ENCODE measurements around the gene GALNT1. TPM values are rescaled to one million over a fixed set of nuclear protein-coding genes. Genes with fewer than 3 reads are reported as not detected.

Gene GALNT1
- total and polyA plus RNA-seq, 9 of the 15 experiments (the other 6 are each of a cell fraction or from before 2014, with no cell fraction given) = 14.4 to 54.1 (median 36.6) TPM

GRCh38 chr18:35635170-35635569 is 53.6 kb downstream of the GALNT1 start:
- intact Hi-C loops (cut with micrococcal nuclease) = no loop called here
- H3K4me1 ChIP-seq (replicated peaks in 1 of 2; ENCODE audit: control insufficient read depth in 2 of 2, insufficient read depth in 2 of 2, low read length in 2 of 2) = no peaks in the 10 kb centered on the region
- no peaks in the 10 kb centered on the region for H3K9me1 ChIP-seq (ENCODE audit: control insufficient read depth, insufficient read depth, low read length)
- H4K20me1 ChIP-seq (replicated peaks; ENCODE audit: control insufficient read depth, insufficient read depth, low read length) = no peaks in the 10 kb centered on the region
- no peak for FAIRE-seq
- H3K4me3 ChIP-seq = no peak overlapping the region
- H3K9ac ChIP-seq (ENCODE audit: insufficient read depth in 1 of 2, low read depth in 2 of 2, low read length in 2 of 2) = no peak overlapping the region
- CTCF ChIA-PET (ENCODE audit: low intra/inter-chr PET ratio) = no interaction called here
- DNase-seq (ENCODE audit: extremely low read depth in 1 of 4, low spot score in 3 of 4) = no peak
- no peaks in the 10 kb centered on the region for H3K79me2 ChIP-seq (ENCODE audit: control insufficient read depth, insufficient read depth, low read length)
- ATAC-seq = no peak
- WGBS (ENCODE audit: insufficient coverage, low coverage, missing lambda C conversion rate) = 86% methylated on average over 1 of the region's 1 CpG
- H2AFZ ChIP-seq (ENCODE audit: low read depth, low read length) = no peak overlapping the region
- POLR2A ChIA-PET = interaction anchor here (0.6 kb wide), 1 partner anchor 214 kb away, joined by 3 read pairs; no protein-coding TSS in a partner anchor
- H3K36me3 ChIP-seq (ENCODE audit: control insufficient read depth, insufficient read depth, low read length) = no peaks in the 10 kb centered on the region
- TF ChIP-seq ZNF699 (CRISPR knock-in tag; IDR thresholded peaks at IDR 0.05; ENCODE audit: insufficient replicate concordance) (no peak), L3MBTL2 (IDR thresholded peaks at IDR 0.05) (no peak), ETV5 (CRISPR knock-in tag; IDR thresholded peaks at IDR 0.05; ENCODE audit: low read depth) (no peak), ZBTB12 (CRISPR knock-in tag; IDR thresholded peaks at IDR 0.05) (no peak), DLX4 (CRISPR knock-in tag; IDR thresholded peaks at IDR 0.05) (no peak), POLR2B (IDR thresholded peaks at IDR 0.05; ENCODE audit: low read depth, partially characterized antibody) (no peak), HMBOX1 (IDR thresholded peaks at IDR 0.05) (no peak), TBP (optimal IDR thresholded peaks at IDR 0.05; ENCODE audit: low read depth, low read length) (no peak)
- BruUV-seq (replicated peaks) = no TSS peak
- no peak overlapping the region for H3K27ac ChIP-seq (ENCODE audit: extremely low read depth, low read depth, low read length)
- no peak overlapping the region for H3K4me2 ChIP-seq (ENCODE audit: insufficient read depth, low read length)
- in situ Hi-C loops (cut with MboI) = no loop called here
- no peaks in the 10 kb centered on the region for H3K27me3 ChIP-seq (ENCODE audit: control insufficient read depth in 2 of 2, insufficient read depth in 2 of 2, low read length in 2 of 2)
- H3K9me3 ChIP-seq (replicated peaks; ENCODE audit: control insufficient read depth, insufficient read depth, low read depth, low read length) = no peaks in the 10 kb centered on the region

Measured in K562 (cell line).